ENCODE data around the gene SIGLEC14. TPM values are rescaled to one million over a fixed set of nuclear protein-coding genes. Genes with fewer than 3 reads are reported as not detected.

Gene SIGLEC14
- total RNA-seq, 1 experiment from 2014 or later = not detected

GRCh38 chr19:51686171-51686570 lies 39.5 kb upstream of the SIGLEC14 start:
- H3K4me3 ChIP-seq (ENCODE audit: low read depth, low read length, poor library complexity, severe bottlenecking) = no peak overlapping the region
- TF ChIP-seq EZH2 (IDR thresholded peaks at IDR 0.05; ENCODE audit: borderline replicate concordance, low read depth, low read length, poor library complexity, severe bottlenecking) (no peak), CTCF (conservative IDR thresholded peaks at IDR 0.05; ENCODE audit: low read depth, low read length) (no peak)
- no peak for DNase-seq (ENCODE audit: low spot score)
- ChIA-PET CTCF (no interaction called here), POLR2A (ENCODE audit: low non-redundant PET) (no interaction called here)
- H3K9me3 ChIP-seq (ENCODE audit: low read depth, low read length, poor library complexity, severe bottlenecking) = no peaks in the 10 kb centered on the region
- H3K27ac ChIP-seq (ENCODE audit: low read depth, low read length, poor library complexity, severe bottlenecking) = no peak overlapping the region
- H3K36me3 ChIP-seq (ENCODE audit: insufficient read depth, low read length, poor library complexity, severe bottlenecking) = no peaks in the 10 kb centered on the region
- intact Hi-C loops (cut with micrococcal nuclease; ENCODE audit: unreplicated experiment) = no loop called here
- H3K27me3 ChIP-seq (replicated peaks; ENCODE audit: insufficient read depth, low read depth, low read length, poor library complexity) = no peaks in the 10 kb centered on the region
- peaks cover 17% of the 10 kb centered on the region for H3K4me1 ChIP-seq (ENCODE audit: insufficient read depth, low read length, poor library complexity, severe bottlenecking)
- no TSS peak for BruUV-seq (replicated peaks)

GRCh38 chr19:51681286-51681941 lies 34.8 kb upstream of the SIGLEC14 start:
- Histone ChIP-seq H3K9me3 (ENCODE audit: low read depth, low read length, poor library complexity, severe bottlenecking) (no peaks in the 10 kb centered on the region), H3K27ac (ENCODE audit: low read depth, low read length, poor library complexity, severe bottlenecking) (peak overlapping the region; percentile 61), H3K27me3 (replicated peaks; ENCODE audit: insufficient read depth, low read depth, low read length, poor library complexity) (peaks cover 17% of the 10 kb centered on the region), H3K4me3 (ENCODE audit: low read depth, low read length, poor library complexity, severe bottlenecking) (no peak overlapping the region), H3K4me1 (ENCODE audit: insufficient read depth, low read length, poor library complexity, severe bottlenecking) (peaks cover 6% of the 10 kb centered on the region), H3K36me3 (ENCODE audit: insufficient read depth, low read length, poor library complexity, severe bottlenecking) (no peaks in the 10 kb centered on the region)
- TF ChIP-seq EZH2 (IDR thresholded peaks at IDR 0.05; ENCODE audit: borderline replicate concordance, low read depth, low read length, poor library complexity, severe bottlenecking) (no peak), CTCF (conservative IDR thresholded peaks at IDR 0.05; ENCODE audit: low read depth, low read length) (no peak)
- peak; percentile 80 for DNase-seq (ENCODE audit: low spot score)
- ChIA-PET CTCF (no interaction called here), POLR2A (ENCODE audit: low non-redundant PET) (interaction anchor here (0.6 kb wide), 1 partner anchor 110 kb away, joined by 3 read pairs; the partner anchor contains the start of gene ZNF175)
- BruUV-seq (replicated peaks) = no TSS peak
- intact Hi-C loops (cut with micrococcal nuclease; ENCODE audit: unreplicated experiment) = no loop called here

- H3K4me3 ChIP-seq (ENCODE audit: low read depth, low read length, poor library complexity, severe bottlenecking) = no peak overlapping the region
- no peak for DNase-seq (ENCODE audit: low spot score)
- no peaks in the 10 kb centered on the region for H3K9me3 ChIP-seq (ENCODE audit: low read depth, low read length, poor library complexity, severe bottlenecking)
- BruUV-seq (replicated peaks) = no TSS peak
- no peaks in the 10 kb centered on the region for H3K36me3 ChIP-seq (ENCODE audit: insufficient read depth, low read length, poor library complexity, severe bottlenecking)
- peaks cover 17% of the 10 kb centered on the region for H3K27me3 ChIP-seq (replicated peaks; ENCODE audit: insufficient read depth, low read depth, low read length, poor library complexity)
- no peak for TF ChIP-seq EZH2 (IDR thresholded peaks at IDR 0.05; ENCODE audit: borderline replicate concordance, low read depth, low read length, poor library complexity, severe bottlenecking)
- no peak for TF ChIP-seq CTCF (conservative IDR thresholded peaks at IDR 0.05; ENCODE audit: low read depth, low read length)
- CTCF ChIA-PET = no interaction called here
- H3K27ac ChIP-seq (ENCODE audit: low read depth, low read length, poor library complexity, severe bottlenecking) = no peak overlapping the region
- intact Hi-C loops (cut with micrococcal nuclease; ENCODE audit: unreplicated experiment) = no loop called here
- POLR2A ChIA-PET (ENCODE audit: low non-redundant PET) = no interaction called here
- H3K4me1 ChIP-seq (ENCODE audit: insufficient read depth, low read length, poor library complexity, severe bottlenecking) = peaks cover 6% of the 10 kb centered on the region
Observed at GRCh38 chr19:51680474-51680873, 33.8 kb upstream of the SIGLEC14 start.
